Germinal center (tissue), 1 donor: ENCODE measurements around the gene MYLK4.

Experiments used
- DNase-seq: peaks from one replicate; pipeline ENCODE4 v3.0.0; 2012; ENCODE audit warnings: mixed read lengths, low spot score

Gene MYLK4

DNA sequence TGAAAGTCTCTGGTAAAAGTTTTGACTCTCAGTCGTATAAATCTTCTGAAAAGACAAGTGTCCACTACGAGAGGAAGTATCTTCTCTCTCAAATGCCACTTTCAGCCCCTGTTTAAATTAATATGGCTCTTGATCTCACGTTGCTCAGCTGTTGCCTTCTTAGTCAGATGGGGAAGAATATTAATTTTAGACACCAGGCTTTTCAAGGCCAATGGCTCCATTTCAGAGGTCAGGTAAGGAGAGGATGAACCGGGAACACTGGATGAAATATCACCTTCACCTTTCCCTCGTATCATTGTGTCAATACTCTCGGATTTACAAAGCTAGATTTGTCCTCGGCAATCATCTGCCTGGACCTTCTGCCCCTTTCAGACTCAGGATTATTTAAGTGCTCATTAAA is at the start of gene MYLK4:
Gene MYLK4, minus strand, starts transcription at position 91 of the 400 bp plus-strand sequence. CDS start 1,628 bp downstream, outside the sequence.
- no peak for DNase-seq

DNA sequence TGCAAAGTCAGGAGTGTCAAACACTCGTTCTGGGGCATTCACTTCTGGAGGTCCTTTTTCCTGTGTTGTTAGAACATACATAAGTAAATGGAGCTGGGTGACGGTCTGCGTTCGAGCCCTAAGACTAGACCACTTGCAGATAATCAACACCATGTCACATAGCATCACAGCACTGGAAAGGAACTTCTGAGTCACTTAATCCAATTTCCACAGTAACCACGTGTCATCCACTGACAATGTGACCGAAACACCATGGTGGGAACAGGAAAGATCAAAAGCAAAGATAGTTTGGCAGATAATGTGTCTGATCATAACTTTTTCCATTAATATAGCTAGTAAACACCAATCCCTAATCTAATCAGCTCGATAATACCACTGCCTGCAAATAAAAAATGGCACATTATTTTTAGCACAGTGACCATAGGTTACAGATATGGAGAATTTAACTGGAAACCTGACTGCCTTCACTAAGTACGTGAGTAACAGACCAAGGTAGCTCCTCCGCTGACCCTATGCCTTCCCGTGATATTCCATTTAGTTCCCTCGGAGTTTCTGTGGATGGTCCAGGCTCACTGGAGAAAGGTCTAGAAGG is 49.3 kb upstream of the MYLK4 start:
- no peak for DNase-seq

DNA sequence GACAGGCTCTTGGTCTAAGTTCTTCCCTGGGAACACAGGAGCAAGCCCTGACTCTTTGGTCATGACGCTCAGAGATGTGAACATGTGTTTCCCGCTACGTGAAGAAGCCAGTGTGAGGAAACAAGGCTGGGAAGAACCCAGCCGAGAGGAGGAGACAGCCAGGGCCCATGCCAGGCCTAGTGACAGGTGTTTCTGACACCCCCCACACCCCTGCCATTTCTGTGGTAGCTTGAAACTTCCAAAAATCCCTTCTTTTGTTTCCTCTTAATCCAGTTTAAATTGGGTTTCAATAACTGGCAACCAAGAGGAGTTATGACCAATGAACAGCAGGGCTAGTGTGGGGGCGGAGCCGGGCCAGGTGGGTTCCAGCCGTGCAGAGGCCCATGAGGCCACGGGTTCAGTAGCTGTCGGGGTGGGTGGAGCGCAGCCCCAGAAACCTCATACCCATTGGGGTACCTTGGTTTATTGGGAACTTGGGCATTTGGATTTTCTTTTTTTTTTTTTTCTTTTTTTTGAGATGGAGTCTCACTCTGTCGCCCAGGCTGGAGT is 47.9 kb upstream of the MYLK4 start:
- no peak for DNase-seq

DNA sequence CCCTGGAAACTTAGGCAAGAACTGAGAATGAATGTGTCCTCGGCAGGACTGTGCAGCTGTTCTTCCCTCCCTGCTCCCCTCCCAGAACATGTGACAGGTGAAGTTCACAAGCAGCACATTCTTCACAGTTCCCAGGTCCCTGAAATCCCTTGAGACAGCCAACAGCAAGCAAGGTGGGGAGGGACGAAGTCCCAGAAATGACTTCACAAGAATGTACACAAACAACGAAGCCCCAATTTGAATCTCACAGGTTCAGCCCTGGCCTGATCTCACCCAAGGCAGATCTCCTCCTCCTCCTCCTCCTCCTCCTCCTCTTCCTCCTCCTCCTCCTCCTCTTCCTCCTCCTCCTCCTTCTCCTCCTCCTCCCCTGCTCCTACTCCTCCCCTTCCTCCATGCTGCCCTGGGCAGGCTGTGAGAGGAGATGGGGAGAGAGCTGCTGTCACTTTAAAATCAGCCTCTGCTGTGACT is 46.9 kb upstream of the MYLK4 start:
- DNase-seq = no peak

DNA sequence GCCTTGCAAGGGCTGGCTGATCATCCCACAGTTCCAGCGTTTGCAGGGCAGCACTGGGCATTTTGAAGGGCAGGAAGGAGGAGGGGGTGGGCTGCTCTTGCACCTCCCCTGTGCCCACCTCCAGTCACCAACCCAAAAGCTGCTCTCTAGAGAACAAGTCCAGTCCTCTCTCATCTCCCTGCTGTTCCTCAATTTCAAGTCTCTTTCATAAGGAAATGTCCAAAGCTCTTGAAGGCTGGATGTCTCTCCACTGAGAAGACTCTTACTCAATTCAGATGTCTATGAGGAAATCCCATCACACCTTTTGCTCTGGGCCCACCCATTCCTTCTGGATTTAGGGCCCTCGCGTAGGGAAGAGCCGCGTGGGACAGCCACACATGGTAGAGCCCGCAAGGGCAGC is 46.1 kb upstream of the MYLK4 start:
- no peak for DNase-seq

DNA sequence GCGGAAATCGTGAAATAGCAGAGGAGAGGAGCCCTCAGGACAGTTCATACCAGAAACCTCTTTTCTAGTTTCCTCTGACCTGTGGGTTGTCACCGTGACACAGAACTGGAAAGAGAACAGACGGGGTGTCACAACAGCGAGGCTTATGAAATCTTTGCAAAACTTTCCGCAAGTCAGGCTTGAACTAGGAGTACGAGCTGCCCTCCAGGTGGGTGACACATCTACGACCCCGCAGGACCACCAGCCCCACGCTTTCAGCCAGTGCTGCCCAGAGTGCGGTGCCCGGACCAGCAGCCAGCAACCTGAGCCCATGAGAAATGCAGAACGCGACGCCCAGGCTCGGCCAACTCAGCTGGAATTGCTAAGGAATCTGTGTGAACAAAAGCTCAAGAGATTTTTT is 45.2 kb upstream of the MYLK4 start:
- DNase-seq = no peak

DNA sequence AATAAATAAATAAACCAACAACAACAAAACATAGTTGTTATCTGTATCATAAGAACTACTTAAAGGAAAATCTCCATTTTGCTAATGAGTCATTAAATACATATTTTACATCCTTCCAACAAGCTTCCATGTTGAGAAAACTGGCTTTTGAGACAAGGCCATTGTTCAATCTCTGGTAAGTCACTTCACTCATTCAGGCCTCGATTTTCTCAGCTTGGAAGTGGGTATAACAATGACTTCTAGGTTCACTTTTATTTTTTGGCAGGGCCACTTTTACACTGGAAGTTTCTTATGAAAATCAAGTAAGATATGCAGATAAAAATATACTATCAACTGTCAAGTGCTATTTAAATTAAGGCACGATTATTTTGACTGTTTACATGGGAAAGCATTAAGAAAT is 44.4 kb upstream of the MYLK4 start:
- DNase-seq = no peak

DNA sequence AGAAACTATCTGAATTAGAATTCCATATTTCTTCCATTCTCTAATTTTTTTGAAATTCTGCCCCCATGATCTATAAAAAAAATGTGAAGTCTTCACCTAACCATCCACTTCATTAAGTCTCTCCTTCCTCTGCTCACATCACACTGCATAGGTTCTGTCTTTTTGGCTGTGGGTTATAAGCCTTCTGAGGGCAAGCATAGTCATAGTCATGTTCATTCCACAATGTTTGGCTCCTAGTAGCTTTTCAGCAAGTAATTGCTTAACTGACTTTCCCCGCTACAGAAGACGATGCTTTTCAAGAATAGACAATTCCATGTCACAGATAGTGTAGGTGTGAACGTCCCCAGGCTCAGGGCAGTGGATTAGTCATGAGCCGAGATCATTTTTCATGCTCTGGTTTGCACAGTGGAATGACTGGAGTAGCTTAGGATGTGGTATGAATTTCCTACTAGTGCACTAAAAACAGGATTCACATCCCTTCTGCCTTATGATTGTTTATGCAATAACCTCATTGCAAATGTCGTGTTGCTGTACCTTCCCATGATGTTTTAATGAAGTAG is 43.5 kb upstream of the MYLK4 start:
- no peak for DNase-seq

DNA sequence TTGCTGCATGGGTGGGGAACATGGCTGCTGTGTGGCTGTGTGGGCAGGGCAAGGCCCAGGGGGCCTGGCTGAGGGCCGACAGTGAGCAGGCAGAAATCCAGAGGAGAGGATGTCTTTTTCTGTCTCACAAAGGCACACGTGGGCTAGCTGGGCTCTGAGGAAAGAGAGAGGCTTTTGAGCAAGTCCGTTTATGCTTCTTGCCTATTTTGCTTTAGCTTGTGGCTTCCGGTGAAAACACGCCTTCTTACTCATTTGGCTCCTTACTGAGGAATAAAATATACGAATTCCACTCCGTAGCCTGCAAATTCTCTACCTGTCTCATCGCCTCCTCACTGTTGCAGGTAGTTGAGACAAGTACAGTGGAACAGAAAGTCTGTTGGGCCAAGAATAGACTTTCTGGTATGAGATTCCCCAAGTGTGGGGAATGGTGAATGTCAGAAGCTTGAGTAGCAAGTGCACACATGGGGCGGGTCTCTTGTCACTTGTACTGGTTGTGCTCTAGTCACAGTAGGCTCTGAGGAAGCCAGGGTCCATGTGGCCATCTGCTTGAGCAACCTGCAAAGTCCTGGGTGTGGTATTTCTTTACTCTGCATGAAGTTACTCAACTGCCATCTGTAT is 42.9 kb upstream of the MYLK4 start:
- no peak for DNase-seq

DNA sequence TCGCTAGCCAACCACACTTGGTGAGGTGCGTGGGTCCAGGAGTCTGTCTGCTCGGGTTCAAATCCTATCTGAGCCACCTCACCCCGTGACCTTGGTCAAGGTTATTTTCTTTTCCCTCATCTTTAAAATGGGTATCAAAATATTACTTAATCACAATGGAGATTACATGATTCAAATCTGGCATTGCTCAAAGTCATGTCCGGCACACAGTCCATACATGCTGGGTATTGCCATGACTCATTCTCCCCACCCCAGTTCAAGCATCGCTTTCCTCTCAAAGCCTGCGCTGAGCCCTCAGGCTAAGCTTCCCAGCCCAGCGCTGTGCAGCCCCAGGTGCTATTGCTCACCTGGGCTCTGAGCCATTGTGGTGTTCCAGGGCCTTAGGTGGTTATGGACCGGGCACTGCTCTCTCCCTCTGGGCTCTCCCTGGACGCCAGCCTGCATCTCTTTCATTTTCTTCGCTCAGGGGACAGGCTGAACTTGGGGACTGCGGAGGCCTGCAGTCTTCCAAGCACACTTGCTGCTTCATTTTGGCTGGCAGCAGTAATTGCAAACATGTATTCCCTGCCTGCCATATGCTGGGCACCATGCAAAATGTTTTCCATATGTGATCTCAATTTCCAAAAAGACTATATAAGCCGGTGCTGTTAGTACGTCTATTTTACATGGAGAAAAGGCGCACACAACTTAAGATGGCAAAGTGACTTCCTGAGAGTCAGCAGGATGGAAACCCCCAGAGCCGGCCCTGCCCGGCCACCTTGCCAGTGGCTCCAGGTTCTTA is 41.8 kb upstream of the MYLK4 start:
- DNase-seq = no peak

DNA sequence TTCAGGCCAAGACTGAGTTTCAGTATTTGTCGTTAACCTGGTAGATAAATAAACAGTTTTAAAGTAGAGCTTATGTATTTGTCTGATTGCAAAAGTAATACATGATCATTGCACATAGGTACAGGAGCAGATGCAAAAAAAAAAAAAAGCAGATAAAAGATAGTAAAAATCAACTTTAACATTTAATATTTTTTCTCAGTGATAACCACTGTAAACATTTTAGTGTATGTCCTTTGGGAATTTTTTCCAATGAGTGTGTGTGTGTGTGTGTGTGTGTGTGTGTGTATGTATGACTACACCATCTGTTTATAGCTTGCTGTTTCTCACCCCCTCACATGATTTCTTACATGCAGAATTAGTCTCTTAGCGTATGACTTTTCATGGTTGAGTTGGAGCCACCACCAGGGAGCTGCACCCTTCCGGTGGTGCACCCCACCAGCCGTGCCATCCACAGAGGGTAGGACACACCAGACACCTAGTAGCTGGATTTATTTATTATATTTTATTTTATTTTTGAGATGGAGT is 40.8 kb upstream of the MYLK4 start:
- no peak for DNase-seq

DNA sequence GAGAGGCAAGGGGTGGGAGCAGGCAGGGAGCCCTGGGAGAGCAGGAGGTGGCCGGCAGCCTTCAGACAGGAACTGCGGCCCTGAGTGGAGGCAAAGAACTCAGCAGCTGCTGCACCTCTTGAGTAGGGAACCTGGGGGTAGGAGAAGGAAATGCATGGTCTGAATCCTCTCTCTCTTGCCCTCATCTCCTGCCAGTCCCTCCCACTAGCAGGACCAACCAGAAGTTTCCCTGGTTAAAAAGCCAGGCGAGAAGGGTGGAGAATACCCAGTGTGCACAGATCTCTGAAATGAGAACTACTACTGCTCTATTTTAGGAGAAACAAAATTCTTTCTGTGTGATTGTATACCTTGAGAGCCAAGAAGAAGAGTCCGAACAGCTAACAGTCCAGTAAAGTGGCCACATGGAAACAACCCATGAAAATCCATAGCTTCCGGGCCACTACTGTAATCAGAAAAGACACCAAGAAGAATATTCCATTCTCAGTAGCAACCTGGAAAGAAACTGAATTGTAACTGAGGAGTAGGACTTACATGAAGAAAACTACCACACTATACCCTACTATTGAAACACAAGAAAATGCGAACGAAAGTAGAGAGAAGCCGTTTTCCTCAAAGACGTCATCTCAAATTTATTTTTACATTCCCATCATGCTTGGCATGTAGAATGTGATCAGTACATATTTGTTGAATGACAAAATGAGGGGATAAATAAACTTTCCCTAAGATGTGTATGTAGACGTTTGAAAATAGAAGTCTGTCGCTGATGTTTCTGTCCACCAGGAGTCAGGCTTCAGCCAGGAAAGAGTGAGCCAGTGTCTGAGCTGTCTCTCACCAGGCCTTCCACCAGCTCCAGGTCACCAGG is 40.1 kb upstream of the MYLK4 start:
- DNase-seq = peak; percentile 53

DNA sequence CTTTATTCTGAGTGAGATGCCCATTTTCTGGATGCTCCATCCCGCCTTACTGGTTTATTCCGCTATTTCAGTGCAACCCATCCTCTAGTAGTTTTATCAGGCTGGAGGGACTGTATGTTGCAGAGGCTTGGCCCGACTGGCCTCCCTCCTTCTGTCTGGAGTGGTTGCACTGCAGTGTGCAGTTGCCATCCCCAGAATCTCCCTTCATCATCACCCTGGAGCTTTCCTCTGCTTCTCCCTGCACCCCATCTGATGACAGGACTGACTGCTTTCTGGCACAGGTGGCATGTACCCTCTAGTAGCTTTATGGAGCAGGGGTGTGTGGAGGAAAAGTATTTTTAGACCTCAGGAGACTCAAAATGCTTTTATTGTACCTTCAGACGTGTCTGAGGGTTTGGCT is 35.5 kb upstream of the MYLK4 start:
- no peak for DNase-seq

DNA sequence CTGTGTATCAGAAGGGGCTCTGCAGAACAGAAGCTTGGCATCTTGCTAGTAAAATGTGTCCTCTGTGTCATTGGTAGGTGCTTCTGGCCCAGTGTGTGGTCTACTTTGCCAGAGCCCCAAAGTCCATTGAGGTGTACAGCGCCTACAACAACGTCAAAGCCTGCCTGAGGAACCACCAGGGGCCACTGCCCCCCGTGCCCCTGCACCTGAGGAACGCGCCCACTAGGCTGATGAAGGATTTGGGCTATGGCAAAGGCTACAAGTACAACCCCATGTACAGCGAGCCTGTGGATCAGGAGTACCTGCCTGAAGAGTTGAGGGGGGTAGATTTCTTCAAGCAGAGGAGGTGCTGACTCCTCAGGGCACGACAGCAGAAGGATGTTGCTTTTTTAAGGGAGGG is 34.2 kb upstream of the MYLK4 start:
- no peak for DNase-seq

DNA sequence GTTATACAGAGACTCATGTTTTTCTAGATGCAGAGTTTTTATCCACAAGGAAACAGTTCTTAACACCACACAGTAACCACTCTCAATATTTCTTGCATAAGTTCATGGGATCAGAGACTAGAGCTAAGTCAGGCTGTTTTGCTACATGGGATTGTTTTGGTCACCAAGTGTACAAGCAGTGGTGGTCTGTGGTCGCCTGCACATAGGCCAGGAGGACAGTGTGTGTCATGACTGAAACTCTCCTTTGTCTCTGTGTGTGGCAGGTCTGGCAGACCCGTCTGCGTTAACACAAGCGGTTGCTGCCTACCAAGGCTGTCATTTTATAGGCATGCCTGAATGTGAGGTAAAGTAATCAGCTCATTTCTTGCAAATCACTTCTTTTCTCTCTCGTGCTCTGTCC is 33.3 kb upstream of the MYLK4 start:
- no peak for DNase-seq

DNA sequence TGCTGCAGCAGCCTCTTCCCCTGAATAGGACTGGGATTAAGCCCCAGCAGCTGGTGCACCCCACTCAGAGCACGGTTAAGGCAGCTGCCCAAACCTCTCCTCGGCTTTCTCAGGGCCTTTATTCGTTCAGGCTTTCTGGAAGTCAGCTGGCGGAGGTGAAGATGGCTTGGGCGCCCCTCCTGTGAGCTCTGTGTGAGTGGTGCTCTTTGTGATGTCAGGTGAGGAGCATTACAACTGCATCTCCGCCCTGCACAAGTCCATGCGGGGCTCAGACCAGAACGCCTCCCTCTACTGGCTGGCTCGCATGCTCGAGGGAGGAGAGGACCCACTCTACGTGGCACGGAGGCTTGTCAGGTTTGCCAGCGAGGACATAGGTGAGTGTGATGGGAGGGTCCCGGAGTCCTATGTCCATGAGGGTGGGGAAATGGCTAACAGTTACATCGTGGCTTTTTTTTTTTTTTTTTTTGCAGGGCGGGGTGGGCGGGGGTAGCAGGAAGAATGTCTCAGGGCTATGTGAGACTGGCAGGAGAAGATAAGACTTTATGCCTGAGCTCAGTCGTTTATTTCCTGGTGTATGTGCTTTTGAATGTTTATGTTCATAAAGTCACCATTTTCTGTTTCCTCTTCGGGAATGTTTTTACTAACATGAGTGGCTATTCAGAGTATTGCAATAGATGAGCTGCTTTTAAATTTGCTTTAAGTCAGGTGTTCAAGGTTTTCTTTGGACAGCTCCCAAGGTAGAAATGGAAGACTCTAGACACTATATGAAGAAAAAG is 32.7 kb upstream of the MYLK4 start:
- DNase-seq = no peak

DNA sequence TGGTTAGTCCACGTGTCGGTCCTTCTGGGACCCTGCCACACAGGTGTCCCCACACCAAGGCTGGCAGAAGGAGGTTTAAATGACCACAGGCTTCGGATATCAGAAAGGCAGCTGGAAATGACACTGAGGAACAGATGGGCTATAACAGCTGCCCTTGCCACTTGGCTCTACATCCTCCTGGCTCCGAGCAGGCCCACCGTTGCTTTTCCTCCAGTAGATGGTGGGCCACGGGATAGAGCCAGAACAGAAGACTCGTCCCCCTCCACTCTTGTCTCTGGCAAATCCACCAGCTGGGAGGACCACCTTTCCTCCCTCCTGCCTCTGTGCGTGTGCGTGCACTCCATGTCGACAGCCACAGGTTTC is 32.1 kb upstream of the MYLK4 start:
- no peak for DNase-seq

DNA sequence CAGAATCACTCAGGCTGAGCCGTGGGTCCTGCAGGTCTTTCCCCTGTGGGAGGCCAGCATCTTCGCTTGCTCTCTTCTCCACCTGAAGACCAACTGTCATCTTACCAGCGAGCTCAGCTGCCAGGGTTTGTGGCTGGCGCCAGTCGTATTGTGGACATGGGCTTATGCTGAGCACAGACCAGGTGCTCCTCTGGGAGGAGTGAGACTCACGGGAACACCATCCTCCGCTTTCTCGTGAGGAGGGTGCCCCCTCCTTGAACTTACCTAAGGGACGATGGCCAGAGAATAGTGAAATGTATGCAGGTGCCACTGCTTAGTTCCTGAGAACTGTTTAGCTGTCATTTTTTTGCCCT is 31.6 kb upstream of the MYLK4 start:
- DNase-seq = no peak

DNA sequence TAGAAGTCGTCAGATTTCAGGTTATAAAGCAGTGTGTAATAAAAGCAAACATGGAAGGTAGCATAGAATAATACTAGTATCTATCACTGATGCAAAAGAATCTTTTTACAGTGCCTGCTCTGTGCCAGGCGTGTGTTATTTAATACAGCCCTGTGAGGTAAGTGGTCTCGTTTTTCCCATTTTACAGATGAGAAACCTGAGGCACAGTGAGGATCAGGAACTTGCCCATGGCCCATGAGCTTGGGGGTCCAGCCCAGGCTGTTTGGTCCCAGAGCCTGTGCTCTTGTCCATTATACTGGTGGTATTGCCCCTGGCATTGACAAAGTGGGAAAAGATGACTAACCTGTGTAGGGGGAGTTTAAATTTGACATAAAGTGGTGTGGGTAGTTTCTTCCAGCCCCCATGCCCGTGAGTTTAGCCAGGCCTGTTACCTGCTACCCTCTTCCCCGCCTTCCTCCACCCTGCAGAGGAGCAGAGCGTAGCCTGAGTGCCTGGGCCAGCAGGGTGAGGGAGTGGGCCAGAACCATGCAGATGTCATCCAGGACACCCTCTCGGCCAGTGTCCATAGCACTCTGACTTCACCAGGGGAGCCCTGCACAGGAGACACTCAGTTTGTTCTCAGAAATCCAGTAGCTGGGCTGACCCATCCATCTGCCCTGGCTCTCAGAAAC is 31.1 kb upstream of the MYLK4 start:
- DNase-seq = no peak

DNA sequence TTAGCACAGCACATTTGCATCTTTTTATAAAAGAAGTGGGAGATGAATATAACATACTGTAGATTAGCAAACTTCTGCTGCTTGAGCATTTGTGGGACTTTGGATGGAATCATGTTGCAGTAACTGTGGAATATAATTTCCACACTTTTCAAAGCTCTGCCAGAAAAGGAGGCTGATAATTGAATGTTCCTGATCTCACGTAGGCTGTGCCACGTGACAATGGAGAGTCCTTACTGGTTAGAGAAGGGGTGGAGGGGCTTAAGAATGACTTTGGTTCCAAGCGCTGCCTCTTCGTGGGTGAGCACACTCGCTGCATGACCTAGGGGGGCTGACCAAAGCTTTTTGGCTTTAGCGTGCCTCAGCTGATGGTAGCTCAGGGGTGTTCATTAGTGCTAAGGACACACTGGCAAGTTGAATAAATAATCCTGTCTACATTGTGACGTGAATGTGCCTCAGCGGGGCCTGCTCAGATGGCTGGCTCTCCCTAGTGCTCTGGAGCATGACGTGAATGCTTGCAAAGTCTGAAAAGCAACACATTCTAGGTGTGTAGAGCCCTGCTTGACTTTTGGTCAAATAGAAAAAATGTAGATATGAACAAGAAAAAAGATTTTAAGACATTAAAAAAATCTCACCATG is 29.5 kb upstream of the MYLK4 start:
- DNase-seq = no peak
